Measurements from ENCODE around the gene C1S. TPM values are rescaled to one million over a fixed set of nuclear protein-coding genes. Genes with fewer than 3 reads are reported as not detected.

The C1S gene
- total RNA-seq, 2 experiments from 2014 or later: 3.6 to 5.2 TPM

DNA sequence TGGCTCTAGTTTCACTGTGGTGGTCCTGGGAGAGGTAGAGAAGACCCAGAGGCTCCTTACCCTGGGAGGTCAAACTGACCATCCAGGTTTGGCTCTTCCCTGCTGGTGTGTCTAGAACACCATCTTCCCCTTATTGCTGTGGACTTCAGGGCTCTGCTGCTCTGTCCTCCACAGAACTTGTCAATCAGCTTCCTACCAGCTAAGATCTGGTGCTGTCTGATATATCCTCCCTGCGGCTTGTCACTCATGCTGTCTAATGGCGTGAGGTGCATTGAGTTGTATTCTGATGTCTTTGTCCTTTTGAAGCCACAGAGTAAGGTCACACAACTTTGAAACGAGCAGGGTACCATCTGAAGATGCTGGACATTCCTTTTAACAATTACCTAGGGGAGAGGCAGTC, 55.7 kb downstream of the C1S start:
- TF ChIP-seq, protein P1, sequence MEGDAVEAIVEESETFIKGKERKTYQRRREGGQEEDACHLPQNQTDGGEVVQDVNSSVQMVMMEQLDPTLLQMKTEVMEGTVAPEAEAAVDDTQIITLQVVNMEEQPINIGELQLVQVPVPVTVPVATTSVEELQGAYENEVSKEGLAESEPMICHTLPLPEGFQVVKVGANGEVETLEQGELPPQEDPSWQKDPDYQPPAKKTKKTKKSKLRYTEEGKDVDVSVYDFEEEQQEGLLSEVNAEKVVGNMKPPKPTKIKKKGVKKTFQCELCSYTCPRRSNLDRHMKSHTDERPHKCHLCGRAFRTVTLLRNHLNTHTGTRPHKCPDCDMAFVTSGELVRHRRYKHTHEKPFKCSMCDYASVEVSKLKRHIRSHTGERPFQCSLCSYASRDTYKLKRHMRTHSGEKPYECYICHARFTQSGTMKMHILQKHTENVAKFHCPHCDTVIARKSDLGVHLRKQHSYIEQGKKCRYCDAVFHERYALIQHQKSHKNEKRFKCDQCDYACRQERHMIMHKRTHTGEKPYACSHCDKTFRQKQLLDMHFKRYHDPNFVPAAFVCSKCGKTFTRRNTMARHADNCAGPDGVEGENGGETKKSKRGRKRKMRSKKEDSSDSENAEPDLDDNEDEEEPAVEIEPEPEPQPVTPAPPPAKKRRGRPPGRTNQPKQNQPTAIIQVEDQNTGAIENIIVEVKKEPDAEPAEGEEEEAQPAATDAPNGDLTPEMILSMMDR (conservative IDR thresholded peaks at IDR 0.05; ENCODE audit: low read length): no peak
- TF ChIP-seq EZH2phosphoT487 (IDR thresholded peaks at IDR 0.05; ENCODE audit: borderline replicate concordance, low read depth, low read length): no peak
- ChIA-PET POLR2A (interaction anchor here (0.6 kb wide), 1 partner anchor 524 kb away, joined by 3 read pairs; no protein-coding TSS in a partner anchor), CTCF (ENCODE audit: unreplicated experiment) (no interaction called here)

DNA sequence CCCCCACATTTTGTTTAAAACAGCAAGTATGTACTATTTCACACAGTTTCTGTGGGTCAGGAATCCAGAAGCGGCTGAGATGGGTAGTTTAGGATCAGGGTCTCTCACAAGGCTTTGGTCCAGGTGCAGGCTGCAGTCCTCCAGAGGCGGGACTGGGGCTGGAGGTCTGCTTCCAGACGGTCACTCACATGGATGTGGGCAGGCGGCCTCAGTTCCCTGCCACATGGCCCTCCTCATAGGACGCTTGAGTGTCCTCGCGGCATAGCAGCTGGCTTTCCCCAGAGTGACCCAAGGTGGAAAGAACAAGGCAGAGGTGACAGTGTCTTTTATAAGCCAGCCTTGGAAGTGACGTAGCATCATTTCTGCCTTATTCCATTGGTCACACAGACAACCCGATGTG, 56.4 kb downstream of the C1S start:
- Histone ChIP-seq H3K4me2 (ENCODE audit: low read length) (no peak overlapping the region), H3K27ac (ENCODE audit: low read depth, low read length, poor library complexity, severe bottlenecking) (no peak overlapping the region), H3K79me2 (ENCODE audit: insufficient read depth, low read depth, low read length) (no peaks in the 10 kb centered on the region), H4K20me1 (ENCODE audit: insufficient read depth, low read length) (no peaks in the 10 kb centered on the region), H3K4me3 (ENCODE audit: low read depth, low read length, poor library complexity, severe bottlenecking) (no peak overlapping the region), H2AFZ (ENCODE audit: low read length) (no peak overlapping the region), H3K9me2 (ENCODE audit: insufficient read depth, low read length) (no peaks in the 10 kb centered on the region), H3K36me3 (ENCODE audit: insufficient read depth, low read length) (no peaks in the 10 kb centered on the region), H3K9me3 (ENCODE audit: low read length) (no peaks in the 10 kb centered on the region), H3K4me1 (ENCODE audit: insufficient read depth, low read length, poor library complexity, severe bottlenecking) (no peaks in the 10 kb centered on the region)
- CTCF ChIA-PET (ENCODE audit: unreplicated experiment): no interaction called here
- no peak for DNase-seq (ENCODE audit: low spot score)
- POLR2A ChIA-PET: no interaction called here
- BruUV-seq (replicated peaks): no TSS peak
- intact Hi-C loops (cut with micrococcal nuclease; ENCODE audit: unreplicated experiment): loop anchor here (10.0 kb wide), 1 partner anchor 1672 kb away; no protein-coding TSS in a partner anchor
- TF ChIP-seq EZH2phosphoT487 (IDR thresholded peaks at IDR 0.05; ENCODE audit: borderline replicate concordance, low read depth, low read length): no peak
- TF ChIP-seq, protein P1 (conservative IDR thresholded peaks at IDR 0.05; ENCODE audit: low read length): no peak

More for the DNA sequence above, 55.7 kb downstream of the C1S start:
- no peak overlapping the region for H2AFZ ChIP-seq (ENCODE audit: low read length)
- no peaks in the 10 kb centered on the region for H4K20me1 ChIP-seq (ENCODE audit: insufficient read depth, low read length)
- BruUV-seq (replicated peaks): no TSS peak
- no peaks in the 10 kb centered on the region for H3K36me3 ChIP-seq (ENCODE audit: insufficient read depth, low read length)
- no peaks in the 10 kb centered on the region for H3K9me3 ChIP-seq (ENCODE audit: low read length)
- intact Hi-C loops (cut with micrococcal nuclease; ENCODE audit: unreplicated experiment): loop anchor here (10.0 kb wide), 1 partner anchor 1671 kb away; no protein-coding TSS in a partner anchor
- H3K4me1 ChIP-seq (ENCODE audit: insufficient read depth, low read length, poor library complexity, severe bottlenecking): no peaks in the 10 kb centered on the region
- H3K9me2 ChIP-seq (ENCODE audit: insufficient read depth, low read length): no peaks in the 10 kb centered on the region
- DNase-seq (ENCODE audit: low spot score): no peak
- H3K27ac ChIP-seq (ENCODE audit: low read depth, low read length, poor library complexity, severe bottlenecking): no peak overlapping the region
- no peak overlapping the region for H3K4me2 ChIP-seq (ENCODE audit: low read length)
- no peaks in the 10 kb centered on the region for H3K79me2 ChIP-seq (ENCODE audit: insufficient read depth, low read depth, low read length)
- H3K4me3 ChIP-seq (ENCODE audit: low read depth, low read length, poor library complexity, severe bottlenecking): no peak overlapping the region

DNA sequence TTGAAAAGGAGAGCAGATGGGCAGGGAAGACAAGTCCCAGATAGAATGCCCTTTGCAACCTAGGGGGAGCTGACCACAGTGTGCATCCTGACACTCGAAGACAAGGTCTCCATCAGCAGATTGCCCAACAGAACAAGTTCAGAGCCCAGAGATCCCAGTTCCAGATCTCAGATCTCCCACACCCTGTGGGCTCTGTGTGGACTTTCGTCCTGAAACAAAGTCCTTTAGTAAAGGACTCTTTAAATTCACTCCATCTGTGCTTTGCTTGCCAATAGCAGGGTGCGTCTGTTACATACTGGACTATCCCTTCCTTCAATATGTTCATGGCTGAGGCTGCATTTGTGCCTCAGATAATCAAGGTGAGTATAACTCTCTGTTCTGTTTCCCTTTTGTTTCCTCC, 57.2 kb downstream of the C1S start:
- no TSS peak for BruUV-seq (replicated peaks)
- intact Hi-C loops (cut with micrococcal nuclease; ENCODE audit: unreplicated experiment): loop anchor here (10.0 kb wide), 1 partner anchor 1673 kb away; no protein-coding TSS in a partner anchor
- Histone ChIP-seq H3K27ac (ENCODE audit: low read depth, low read length, poor library complexity, severe bottlenecking) (no peak overlapping the region), H3K9me3 (ENCODE audit: low read length) (no peaks in the 10 kb centered on the region), H3K4me1 (ENCODE audit: insufficient read depth, low read length, poor library complexity, severe bottlenecking) (no peaks in the 10 kb centered on the region), H3K4me3 (ENCODE audit: low read depth, low read length, poor library complexity, severe bottlenecking) (no peak overlapping the region), H3K79me2 (ENCODE audit: insufficient read depth, low read depth, low read length) (no peaks in the 10 kb centered on the region), H3K36me3 (ENCODE audit: insufficient read depth, low read length) (no peaks in the 10 kb centered on the region), H2AFZ (ENCODE audit: low read length) (no peak overlapping the region), H4K20me1 (ENCODE audit: insufficient read depth, low read length) (no peaks in the 10 kb centered on the region), H3K9me2 (ENCODE audit: insufficient read depth, low read length) (no peaks in the 10 kb centered on the region), H3K4me2 (ENCODE audit: low read length) (no peak overlapping the region)
- DNase-seq (ENCODE audit: low spot score): no peak
- POLR2A ChIA-PET: no interaction called here
- TF ChIP-seq, protein P1 (conservative IDR thresholded peaks at IDR 0.05; ENCODE audit: low read length): no peak
- TF ChIP-seq EZH2phosphoT487 (IDR thresholded peaks at IDR 0.05; ENCODE audit: borderline replicate concordance, low read depth, low read length): no peak
- CTCF ChIA-PET (ENCODE audit: unreplicated experiment): no interaction called here

Measured in OCI-LY7 (cell line).